Hair follicular keratinocyte (primary cell): Measurements from ENCODE around the gene KRT6B. TPM values are rescaled to one million over a fixed set of nuclear protein-coding genes. Genes with fewer than 3 reads are reported as not detected.

Experiments
- total RNA-seq: library from RNA; depleted of rRNA; stranded (reverse); fragments of >200 nt; gene quantifications from 2 replicates; pipeline ENCODE4 v1.2.3, GENCODE V29; 2015

KRT6B gene
- total RNA-seq = 883 and 1,696 TPM in 2 replicates

GRCh38 chr12:52452101-52452500 is at the start of gene KRT6B:
TSS of gene KRT6B (minus strand) at chr12:52452146. CDS start at chr12:52452078, 68 bp downstream.

GRCh38 chr12:52493172-52493571 is 41.2 kb upstream of the KRT6B start, which contains the start of gene KRT6A:
TSS of gene KRT6A (minus strand) at chr12:52493257. CDS start at chr12:52493188, 69 bp downstream.

GRCh38 chr12:52473768-52474167 is 21.8 kb upstream of the KRT6B start, which contains the start of gene KRT6C:
TSS of gene KRT6C (minus strand) at chr12:52473805. CDS start at chr12:52473737, 68 bp downstream.

GRCh38 chr12:52434081-52434733 is 17.7 kb downstream of the KRT6B start, which contains the start of gene KRT75:
TSS of gene KRT75 (minus strand) at chr12:52434371. CDS start at chr12:52434304, 67 bp downstream.

GRCh38 chr12:52405922-52406385 is 46.0 kb downstream of the KRT6B start, which contains the start of gene KRT82:
TSS of gene KRT82 (minus strand) at chr12:52406335. CDS start at chr12:52406277, 58 bp downstream.

Other genes with a start within 250 kb of the KRT6B start
- 131 and 353 TPM in 2 replicates for gene KRT7, start 218.9 kb downstream of the KRT6B start, total RNA-seq
- 0.08 TPM in 1 of 2 replicates, not detected in the other for gene KRT86, start 177.5 kb downstream of the KRT6B start, total RNA-seq
- gene KRT81, start 160.6 kb downstream of the KRT6B start, total RNA-seq = 0.08 and 0.19 TPM in 2 replicates
- gene KRT83, start 130.7 kb downstream of the KRT6B start, total RNA-seq = not detected in 2 replicates
- not detected in 2 replicates for gene KRT85, start 84.7 kb downstream of the KRT6B start, total RNA-seq
- not detected in 2 replicates for gene KRT84, start 66.5 kb downstream of the KRT6B start, total RNA-seq
- not detected in 2 replicates for gene KRT82, start 45.8 kb downstream of the KRT6B start, total RNA-seq
- gene KRT75, start 17.8 kb downstream of the KRT6B start, total RNA-seq = 4.9 and 7.4 TPM in 2 replicates
- 11.7 and 19.2 TPM in 2 replicates for gene KRT6C, start 21.7 kb upstream of the KRT6B start, total RNA-seq
- gene KRT6A, start 41.1 kb upstream of the KRT6B start, total RNA-seq = 3,851 and 5,054 TPM in 2 replicates
- 12,420 and 12,774 TPM in 2 replicates for gene KRT5, start 68.2 kb upstream of the KRT6B start, total RNA-seq
- not detected in 2 replicates for gene KRT71, start 101.0 kb upstream of the KRT6B start, total RNA-seq
- not detected in 2 replicates for gene KRT74, start 121.7 kb upstream of the KRT6B start, total RNA-seq
- not detected in 2 replicates for gene KRT72, start 149.3 kb upstream of the KRT6B start, total RNA-seq
- not detected in 2 replicates for gene KRT73, start 166.4 kb upstream of the KRT6B start, total RNA-seq
- gene KRT2, start 200.1 kb upstream of the KRT6B start, total RNA-seq = not detected in 2 replicates
- 2.3 TPM in 1 of 2 replicates, not detected in the other for gene KRT1, start 228.3 kb upstream of the KRT6B start, total RNA-seq